Activated naive CD4-positive, alpha-beta T cell treated with anti-CD3 and anti-CD28 coated beads, Interleukin-2, amount 10 ng/mL, durations not matched to agents 7 days and 5 days (primary cell): ENCODE measurements around the gene NAMPT.

Source experiments
- CTCF ChIA-PET: fragments of 350-600 bp; sonication (Branson Sonifier 250); formaldehyde crosslinking; loops from one replicate; lab custom pipeline; 2021; ENCODE audit warnings: antibody characterized with exemption; lab: Charles Lee
- DNase-seq: peaks from one replicate; pipeline ENCODE4 v3.0.0-alpha.2; 2020
- H3K27ac Mint-ChIP-seq: one replicate; pipeline ENCODE4 v1.8.0; 2021; ENCODE audit warnings: mild to moderate bottlenecking, moderate library complexity, mixed read lengths
- H3K27me3 Mint-ChIP-seq: one replicate; pipeline ENCODE4 v1.8.0; 2021; ENCODE audit warnings: mild to moderate bottlenecking, mixed read lengths
- H3K36me3 Mint-ChIP-seq: one replicate; pipeline ENCODE4 v1.8.0; 2021; ENCODE audit warnings: mixed read lengths
- H3K4me1 Mint-ChIP-seq: one replicate; pipeline ENCODE4 v1.8.0; 2021; ENCODE audit warnings: mixed read lengths
- H3K4me3 Mint-ChIP-seq: one replicate; pipeline ENCODE4 v1.8.0; 2021; ENCODE audit warnings: mild to moderate bottlenecking, moderate library complexity, mixed read lengths
- H3K9me3 Mint-ChIP-seq: one replicate; pipeline ENCODE4 v1.8.0; 2021; ENCODE audit warnings: mixed read lengths

Gene NAMPT

DNA sequence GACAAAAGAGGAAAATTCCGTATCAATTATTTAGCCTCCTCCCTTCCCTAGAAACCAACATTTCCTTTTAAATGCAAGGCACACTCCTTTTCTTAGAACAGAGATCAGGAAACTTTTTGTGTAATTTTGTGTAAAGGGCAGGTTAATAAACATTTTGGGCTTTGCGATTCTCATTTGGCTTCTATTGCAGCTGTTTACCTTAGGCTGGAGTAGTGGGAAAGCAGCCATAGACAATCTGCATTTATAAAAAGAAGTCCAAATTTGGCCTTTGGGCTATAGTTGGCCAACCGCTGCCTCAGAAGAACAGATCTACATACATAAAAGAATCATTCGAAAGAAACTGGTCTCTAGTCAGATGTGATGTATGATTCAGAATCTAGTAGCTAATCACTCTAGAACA is 35.3 kb downstream of the NAMPT start:
- H3K9me3 Mint-ChIP-seq = peaks cover 8% of the 10 kb centered on the region
- no peak overlapping the region for H3K4me3 Mint-ChIP-seq
- H3K36me3 Mint-ChIP-seq = peaks cover 49% of the 10 kb centered on the region
- no peak for DNase-seq
- H3K27ac Mint-ChIP-seq = no peak overlapping the region
- no peaks in the 10 kb centered on the region for H3K4me1 Mint-ChIP-seq
- CTCF ChIA-PET = no interaction called here
- no peaks in the 10 kb centered on the region for H3K27me3 Mint-ChIP-seq

DNA sequence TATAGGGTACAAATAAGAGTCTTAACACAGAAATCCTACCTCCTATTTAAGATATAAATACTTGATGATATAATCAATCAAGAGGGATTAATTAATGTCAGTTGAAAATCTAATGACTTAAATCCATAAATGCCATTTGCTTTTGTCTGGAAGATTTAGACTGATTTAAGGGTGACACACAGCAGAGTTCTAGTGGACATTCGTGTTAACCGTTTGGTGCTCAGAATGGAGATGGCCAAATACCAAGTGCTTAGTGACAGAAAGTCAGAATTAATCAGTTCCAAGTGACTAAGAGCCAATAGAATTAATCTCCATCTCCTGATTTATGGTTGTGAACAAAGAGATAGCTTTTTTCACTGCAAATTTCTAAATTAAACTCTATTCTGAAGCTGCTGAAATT is 36.2 kb downstream of the NAMPT start:
- CTCF ChIA-PET = no interaction called here
- Mint-ChIP-seq H3K27me3 (no peaks in the 10 kb centered on the region), H3K36me3 (peaks cover 44% of the 10 kb centered on the region)

DNA sequence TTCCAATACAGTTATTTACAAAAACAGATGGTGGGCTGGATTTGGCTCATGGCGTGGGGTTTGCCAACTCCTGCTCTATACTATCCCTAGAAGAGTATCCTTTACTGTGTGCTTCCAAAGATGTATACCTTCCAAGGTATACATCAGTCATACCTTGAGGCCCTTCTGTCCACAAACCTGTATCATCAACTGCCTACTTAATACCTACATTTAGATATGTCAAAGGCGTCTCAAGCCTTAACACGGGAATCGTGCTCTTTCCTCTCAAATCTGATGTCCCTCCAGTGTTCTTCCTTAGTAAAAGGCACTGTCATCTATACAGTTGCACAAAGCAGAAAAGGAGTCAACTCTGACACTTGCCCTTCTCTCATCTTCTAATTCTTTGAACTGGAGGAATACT is 36.9 kb downstream of the NAMPT start:
- no peak for DNase-seq
- Mint-ChIP-seq H3K27me3 (no peaks in the 10 kb centered on the region), H3K27ac (no peak overlapping the region), H3K9me3 (peaks cover 15% of the 10 kb centered on the region), H3K4me1 (no peaks in the 10 kb centered on the region), H3K4me3 (no peak overlapping the region), H3K36me3 (peaks cover 37% of the 10 kb centered on the region)
- CTCF ChIA-PET = no interaction called here

More for the DNA sequence above, 36.2 kb downstream of the NAMPT start:
- H3K4me1 Mint-ChIP-seq = no peaks in the 10 kb centered on the region
- H3K4me3 Mint-ChIP-seq = no peak overlapping the region
- H3K9me3 Mint-ChIP-seq = peaks cover 15% of the 10 kb centered on the region
- no peak overlapping the region for H3K27ac Mint-ChIP-seq
- DNase-seq = no peak

DNA sequence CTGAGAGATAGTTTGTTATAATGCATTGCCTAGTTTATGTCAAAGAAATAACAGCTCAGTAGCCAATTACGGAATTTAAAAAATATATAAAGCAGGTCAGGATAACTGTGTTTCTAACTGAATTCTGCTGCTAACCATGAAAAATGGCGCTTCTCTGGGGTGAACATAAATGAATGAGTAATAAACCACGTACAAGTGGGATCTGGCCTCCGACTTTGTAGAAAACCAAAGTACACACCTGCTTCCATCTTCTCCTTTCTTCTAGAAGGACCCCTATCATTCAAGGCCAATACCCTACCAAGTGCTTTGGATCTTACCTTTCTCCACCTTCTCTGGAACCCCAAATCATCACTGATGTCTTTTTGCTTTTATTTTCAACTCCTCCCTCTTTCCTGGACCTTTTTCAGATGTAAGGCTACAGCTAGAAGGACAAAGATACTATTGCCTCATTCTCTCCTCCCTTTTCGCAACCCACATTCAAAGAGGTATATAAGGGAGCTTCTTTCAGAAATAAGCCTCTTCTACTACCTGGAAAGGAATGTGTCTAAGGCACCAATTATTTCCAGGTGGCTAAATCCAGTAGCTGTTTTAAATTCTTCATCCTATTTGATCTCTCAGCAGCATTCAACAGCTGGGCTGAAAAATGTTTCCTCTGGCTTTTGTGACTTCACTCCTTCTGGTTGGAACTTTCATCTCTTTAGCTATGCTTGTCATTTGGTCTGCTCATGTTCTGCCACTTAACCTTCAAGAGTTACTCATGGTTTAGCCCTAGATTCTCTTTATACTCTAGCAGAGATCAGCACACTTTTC is 37.7 kb downstream of the NAMPT start:
- Mint-ChIP-seq H3K36me3 (peaks cover 33% of the 10 kb centered on the region), H3K4me1 (no peaks in the 10 kb centered on the region), H3K4me3 (no peak overlapping the region), H3K27ac (no peak overlapping the region), H3K9me3 (peaks cover 15% of the 10 kb centered on the region), H3K27me3 (no peaks in the 10 kb centered on the region)
- no peak for DNase-seq
- CTCF ChIA-PET = no interaction called here

DNA sequence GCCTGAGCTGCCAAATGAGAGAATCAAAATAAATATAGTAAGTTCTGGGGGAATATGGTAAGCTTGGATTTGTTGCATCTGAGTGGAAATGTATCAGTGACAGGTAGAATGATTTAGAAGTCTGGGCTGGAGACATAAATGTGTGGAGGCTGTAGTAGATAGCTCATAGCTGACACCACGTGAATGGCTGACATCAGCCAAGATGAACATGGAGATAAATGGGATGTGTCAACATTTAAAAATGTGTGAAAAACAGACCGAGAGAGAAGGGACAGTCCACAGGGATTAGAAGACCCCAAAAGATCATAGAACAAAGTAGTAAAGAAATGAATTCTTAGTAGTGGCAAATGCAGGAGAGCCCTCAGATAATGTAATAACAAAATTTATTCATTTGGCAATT is 40.9 kb downstream of the NAMPT start:
- CTCF ChIA-PET = no interaction called here
- peaks cover 15% of the 10 kb centered on the region for H3K9me3 Mint-ChIP-seq
- no peaks in the 10 kb centered on the region for H3K27me3 Mint-ChIP-seq
- H3K4me3 Mint-ChIP-seq = no peak overlapping the region
- peaks cover 18% of the 10 kb centered on the region for H3K36me3 Mint-ChIP-seq
- H3K27ac Mint-ChIP-seq = no peak overlapping the region
- H3K4me1 Mint-ChIP-seq = no peaks in the 10 kb centered on the region
- no peak for DNase-seq

DNA sequence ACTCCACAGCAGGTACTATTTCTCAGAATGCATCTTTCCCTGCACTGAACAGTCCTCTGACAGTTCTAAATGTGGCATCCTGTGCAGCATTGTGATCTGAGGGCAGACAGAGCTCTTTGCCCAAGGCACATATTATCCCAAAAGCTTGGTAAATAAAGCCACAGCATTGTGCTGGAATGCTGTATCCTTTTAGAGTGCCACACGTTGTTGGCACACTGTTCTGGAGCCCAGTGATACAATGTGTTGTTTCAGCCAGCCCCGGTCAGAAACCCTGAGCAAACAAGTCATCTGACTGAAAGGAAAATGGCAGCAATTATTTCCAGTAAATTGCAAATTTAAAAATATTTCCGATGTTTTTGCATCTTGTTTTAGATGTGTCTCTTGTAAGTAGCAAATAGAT is 45.4 kb downstream of the NAMPT start:
- DNase-seq = no peak
- no peaks in the 10 kb centered on the region for H3K4me1 Mint-ChIP-seq
- no peak overlapping the region for H3K4me3 Mint-ChIP-seq
- CTCF ChIA-PET = no interaction called here
- no peak overlapping the region for H3K27ac Mint-ChIP-seq
- H3K27me3 Mint-ChIP-seq = peaks cover 5% of the 10 kb centered on the region
- peaks cover 6% of the 10 kb centered on the region for H3K9me3 Mint-ChIP-seq
- H3K36me3 Mint-ChIP-seq = no peaks in the 10 kb centered on the region

DNA sequence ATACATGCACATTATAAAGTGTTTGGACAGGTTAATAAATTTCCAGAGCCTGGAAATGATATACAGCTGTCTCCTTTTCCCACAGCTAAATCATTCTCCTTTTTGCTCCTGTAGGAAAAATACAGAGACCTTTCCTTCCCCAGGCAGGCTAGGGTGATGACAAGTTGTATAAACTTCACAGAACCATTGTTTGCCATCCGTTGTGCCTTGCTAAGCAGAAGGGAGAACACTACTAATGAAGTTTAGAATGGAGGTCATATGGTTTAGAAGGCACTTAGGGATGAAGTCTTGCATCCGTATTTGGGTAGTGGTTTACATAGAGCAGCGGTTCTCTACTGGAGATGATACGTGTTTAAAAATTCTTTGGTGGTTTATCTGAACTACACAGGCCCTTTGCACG is 46.0 kb downstream of the NAMPT start:
- Mint-ChIP-seq H3K4me1 (no peaks in the 10 kb centered on the region), H3K9me3 (peaks cover 2% of the 10 kb centered on the region), H3K36me3 (no peaks in the 10 kb centered on the region), H3K4me3 (no peak overlapping the region), H3K27me3 (peaks cover 7% of the 10 kb centered on the region), H3K27ac (no peak overlapping the region)
- CTCF ChIA-PET = no interaction called here
- no peak for DNase-seq

DNA sequence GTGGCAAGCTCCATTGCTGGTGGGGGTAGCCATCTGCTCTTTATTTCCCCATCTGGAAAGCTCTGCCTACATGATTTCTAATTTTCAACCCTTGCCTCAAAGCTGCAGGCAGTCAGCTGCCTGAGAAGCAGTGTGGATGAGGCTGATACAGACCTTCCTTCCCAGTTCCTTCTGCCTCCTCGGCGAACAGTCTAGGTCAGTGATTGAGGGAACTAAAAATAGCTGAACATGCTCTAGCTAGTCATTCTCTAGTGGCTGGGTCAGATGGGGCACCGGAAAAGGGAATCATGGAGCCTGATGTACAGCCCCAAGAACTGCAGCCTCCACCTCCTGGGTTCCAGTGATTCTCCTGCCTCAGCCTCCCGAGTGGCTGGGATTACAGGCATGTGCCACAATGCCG is 48.7 kb downstream of the NAMPT start:
- Mint-ChIP-seq H3K27me3 (peaks cover 17% of the 10 kb centered on the region), H3K36me3 (no peaks in the 10 kb centered on the region), H3K4me1 (no peaks in the 10 kb centered on the region), H3K27ac (no peak overlapping the region), H3K4me3 (no peak overlapping the region), H3K9me3 (no peaks in the 10 kb centered on the region)
- CTCF ChIA-PET = no interaction called here
- no peak for DNase-seq

DNA sequence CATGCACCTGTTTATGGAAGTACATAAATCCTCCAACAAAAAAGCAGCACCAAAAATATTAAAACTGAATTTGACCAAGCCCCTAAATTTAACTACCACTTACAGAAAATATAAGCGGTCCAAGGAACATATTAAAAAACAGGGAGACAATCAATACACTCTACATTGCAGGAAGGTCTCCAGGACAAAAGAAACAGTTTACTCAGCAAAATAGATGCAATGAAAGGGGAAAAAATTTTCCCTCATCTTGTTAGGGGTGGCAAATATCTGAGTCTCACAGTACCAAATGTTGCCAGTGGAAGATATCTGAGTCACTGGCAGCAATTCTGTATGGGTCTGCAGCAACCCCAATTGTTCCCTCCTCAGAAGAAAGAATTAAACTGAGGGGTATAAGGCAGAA is 50.4 kb downstream of the NAMPT start:
- DNase-seq = no peak
- CTCF ChIA-PET = no interaction called here
- H3K36me3 Mint-ChIP-seq = no peaks in the 10 kb centered on the region
- H3K27ac Mint-ChIP-seq = no peak overlapping the region
- H3K4me1 Mint-ChIP-seq = no peaks in the 10 kb centered on the region
- H3K9me3 Mint-ChIP-seq = no peaks in the 10 kb centered on the region
- peaks cover 17% of the 10 kb centered on the region for H3K27me3 Mint-ChIP-seq
- H3K4me3 Mint-ChIP-seq = no peak overlapping the region

DNA sequence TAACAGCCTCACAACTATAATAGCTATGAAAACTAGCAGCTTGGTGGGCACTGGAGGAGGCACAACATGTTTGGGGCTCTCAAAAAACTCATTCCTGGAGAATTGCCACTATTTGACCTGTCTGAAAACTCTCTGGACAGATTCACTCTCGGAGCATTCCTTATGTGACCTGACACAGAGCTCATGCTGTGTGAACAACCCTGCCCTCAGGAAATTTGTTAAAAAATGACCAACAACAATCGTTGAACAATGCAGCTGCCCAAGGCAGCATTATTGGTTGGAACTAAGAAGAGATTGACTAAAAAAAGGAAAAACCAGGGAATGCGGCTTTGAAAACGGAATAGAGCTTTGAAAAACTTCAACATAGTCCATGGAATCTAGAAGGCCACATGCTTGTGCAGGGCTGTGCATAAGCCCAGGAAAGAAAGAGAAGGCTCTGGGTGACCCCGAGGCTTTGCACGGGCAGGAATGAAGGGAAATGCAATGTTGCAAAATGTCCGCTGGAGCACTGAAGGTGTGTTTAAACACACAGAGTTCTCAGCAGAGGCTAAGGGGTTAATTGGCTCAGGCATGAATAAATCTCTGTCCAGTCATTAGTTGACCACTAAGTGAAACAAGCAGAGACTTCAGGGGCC is 52.8 kb downstream of the NAMPT start:
- no peak overlapping the region for H3K27ac Mint-ChIP-seq
- peaks cover 25% of the 10 kb centered on the region for H3K27me3 Mint-ChIP-seq
- H3K4me1 Mint-ChIP-seq = no peaks in the 10 kb centered on the region
- no peak overlapping the region for H3K4me3 Mint-ChIP-seq
- H3K9me3 Mint-ChIP-seq = no peaks in the 10 kb centered on the region
- no peak for DNase-seq
- CTCF ChIA-PET = no interaction called here
- H3K36me3 Mint-ChIP-seq = no peaks in the 10 kb centered on the region

DNA sequence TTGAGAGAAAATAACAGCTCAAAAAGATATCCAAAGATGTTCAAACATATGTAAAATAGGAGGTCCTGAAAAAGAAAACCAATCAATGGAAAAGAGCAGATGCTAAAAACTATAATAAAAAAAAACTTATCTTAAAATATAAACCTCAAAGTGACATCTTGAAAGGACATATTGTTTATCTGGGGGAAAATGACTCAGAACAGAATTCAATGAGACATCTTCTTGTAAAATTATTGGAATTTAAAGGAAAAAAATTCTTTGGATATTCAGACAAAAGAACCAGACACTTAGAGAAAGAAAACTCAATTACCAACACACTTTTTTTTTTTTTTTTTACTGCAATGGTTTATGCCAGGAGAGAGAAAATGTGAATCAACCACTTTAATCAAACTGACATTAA is 58.9 kb downstream of the NAMPT start:
- H3K27ac Mint-ChIP-seq = no peak overlapping the region
- no peak overlapping the region for H3K4me3 Mint-ChIP-seq
- CTCF ChIA-PET = interaction anchor here (0.5 to 0.7 kb wide), 2 partner anchors 232 to 317 kb away, joined by 3 to 4 read pairs; no protein-coding TSS in a partner anchor
- peaks cover 24% of the 10 kb centered on the region for H3K27me3 Mint-ChIP-seq
- H3K9me3 Mint-ChIP-seq = no peaks in the 10 kb centered on the region
- H3K4me1 Mint-ChIP-seq = peaks cover 20% of the 10 kb centered on the region
- H3K36me3 Mint-ChIP-seq = no peaks in the 10 kb centered on the region
- DNase-seq = no peak

DNA sequence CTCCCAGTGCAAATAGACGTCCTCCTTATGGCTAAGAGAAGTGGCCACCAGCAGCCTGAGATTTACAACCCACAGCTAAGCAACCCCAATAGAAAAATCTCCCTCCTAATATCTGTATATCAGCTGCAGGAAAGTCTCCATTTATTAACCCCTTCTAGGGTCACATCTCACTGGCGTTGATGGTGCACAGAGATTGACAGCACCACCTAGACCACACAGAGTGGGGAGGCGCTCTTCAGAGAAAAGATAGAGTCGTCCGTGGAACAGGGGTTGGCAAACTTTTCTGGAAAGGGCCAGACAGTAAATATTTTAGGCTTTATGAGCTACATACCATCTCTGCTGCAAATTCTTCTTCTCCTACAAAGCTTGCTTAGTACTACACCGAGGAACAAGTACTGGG is 60.0 kb downstream of the NAMPT start:
- no peak overlapping the region for H3K4me3 Mint-ChIP-seq
- H3K9me3 Mint-ChIP-seq = no peaks in the 10 kb centered on the region
- H3K27me3 Mint-ChIP-seq = peaks cover 31% of the 10 kb centered on the region
- DNase-seq = no peak
- H3K4me1 Mint-ChIP-seq = peaks cover 24% of the 10 kb centered on the region
- no peaks in the 10 kb centered on the region for H3K36me3 Mint-ChIP-seq
- H3K27ac Mint-ChIP-seq = no peak overlapping the region
- CTCF ChIA-PET = interaction anchor here (1.2 kb wide), 1 partner anchor 48 kb away, joined by 3 read pairs; no protein-coding TSS in a partner anchor

DNA sequence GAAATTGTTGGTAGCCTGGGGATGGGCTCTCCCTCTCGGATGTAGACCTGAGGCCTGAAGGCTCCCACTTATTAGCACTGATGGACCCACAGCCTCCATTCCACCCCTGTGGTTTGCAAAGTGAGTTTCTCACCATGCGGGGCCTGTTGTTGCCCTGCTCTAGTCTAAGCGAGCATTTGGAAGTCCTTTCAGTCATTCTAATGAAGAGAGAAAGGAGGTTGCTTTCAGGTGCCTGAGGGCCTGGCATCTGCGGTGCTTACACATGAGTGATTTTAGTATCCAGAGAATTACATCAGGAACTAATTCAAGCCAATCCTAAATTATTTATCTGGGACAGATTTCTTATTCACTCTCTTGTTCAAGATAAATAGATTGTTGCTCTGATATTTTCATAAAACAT is 61.6 kb downstream of the NAMPT start:
- Mint-ChIP-seq H3K4me3 (no peak overlapping the region), H3K9me3 (no peaks in the 10 kb centered on the region), H3K4me1 (peaks cover 34% of the 10 kb centered on the region), H3K27me3 (peaks cover 24% of the 10 kb centered on the region), H3K27ac (no peak overlapping the region), H3K36me3 (no peaks in the 10 kb centered on the region)
- CTCF ChIA-PET = no interaction called here
- DNase-seq = no peak

DNA sequence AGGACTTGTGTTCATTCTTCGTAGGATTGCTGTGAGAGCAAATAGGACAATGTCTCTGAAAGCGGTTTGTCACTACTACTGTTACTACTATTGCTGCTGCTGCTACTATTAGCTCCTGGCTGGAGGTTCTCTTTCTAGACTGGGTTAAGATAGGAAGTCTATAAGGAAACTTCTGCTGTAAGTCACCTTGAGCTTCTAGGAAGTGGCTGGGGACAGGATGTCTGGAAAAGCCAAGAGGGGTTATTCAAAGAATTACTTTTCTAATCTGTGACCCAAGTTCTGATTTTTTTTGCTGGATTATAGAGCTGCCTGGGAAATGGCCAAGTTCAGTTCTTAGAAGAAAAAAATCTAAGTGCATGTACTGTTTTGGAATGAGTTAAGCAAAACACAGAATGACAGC is 62.2 kb downstream of the NAMPT start:
- CTCF ChIA-PET = no interaction called here
- Mint-ChIP-seq H3K27ac (peak overlapping the region; percentile 35), H3K36me3 (no peaks in the 10 kb centered on the region)

DNA sequence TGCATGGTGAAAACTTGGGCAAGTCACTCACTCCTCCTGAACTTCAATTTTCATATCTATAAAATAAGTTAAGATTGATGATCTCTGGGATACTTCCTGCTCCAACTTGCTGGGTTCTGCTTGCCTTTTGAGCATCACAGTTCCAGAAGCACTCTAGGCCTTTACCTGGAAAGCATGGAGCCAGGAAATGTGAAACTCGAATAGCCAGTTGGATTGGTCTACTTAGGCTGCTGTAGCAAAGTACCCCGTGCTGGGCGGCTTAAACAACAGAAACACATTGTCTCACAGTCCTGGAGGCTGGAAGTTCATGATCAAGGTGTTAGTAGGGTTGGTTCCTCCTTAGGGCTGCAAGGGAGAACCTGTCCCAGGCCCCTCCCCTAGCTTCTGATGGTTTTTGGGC is 64.5 kb downstream of the NAMPT start:
- peaks cover 24% of the 10 kb centered on the region for H3K27me3 Mint-ChIP-seq
- H3K4me1 Mint-ChIP-seq = peaks cover 34% of the 10 kb centered on the region
- no peak overlapping the region for H3K4me3 Mint-ChIP-seq
- DNase-seq = no peak
- no peak overlapping the region for H3K27ac Mint-ChIP-seq
- H3K9me3 Mint-ChIP-seq = no peaks in the 10 kb centered on the region
- no peaks in the 10 kb centered on the region for H3K36me3 Mint-ChIP-seq
- CTCF ChIA-PET = no interaction called here

More for the DNA sequence above, 62.2 kb downstream of the NAMPT start:
- Mint-ChIP-seq H3K4me1 (peaks cover 34% of the 10 kb centered on the region), H3K4me3 (no peak overlapping the region), H3K27me3 (peaks cover 24% of the 10 kb centered on the region), H3K9me3 (no peaks in the 10 kb centered on the region)
- peak; percentile 24 for DNase-seq
